ENCODE results near the gene NELL1.

Gene NELL1

GRCh38 chr11:20990447-20990846 lies 321.1 kb downstream of the NELL1 start:
- no peak for DNase-seq (ENCODE audit: low read depth in 1 of 2, low spot score in 1 of 2)
- Histone ChIP-seq H3K4me3 (replicated peaks; ENCODE audit: insufficient read depth, low read length) (no peak overlapping the region), H3K27me3 (ENCODE audit: insufficient read depth, poor library complexity, severe bottlenecking) (no peaks in the 10 kb centered on the region), H3K27ac (replicated peaks) (no peak overlapping the region)
- TF ChIP-seq POLR2AphosphoS5 (IDR thresholded peaks at IDR 0.05; ENCODE audit: low read depth) (no peak), GABPA (IDR thresholded peaks at IDR 0.05; ENCODE audit: low read depth) (no peak), SPI1 (IDR thresholded peaks at IDR 0.05; ENCODE audit: borderline replicate concordance, low read depth) (no peak)
- TF ChIP-seq, protein P1, sequence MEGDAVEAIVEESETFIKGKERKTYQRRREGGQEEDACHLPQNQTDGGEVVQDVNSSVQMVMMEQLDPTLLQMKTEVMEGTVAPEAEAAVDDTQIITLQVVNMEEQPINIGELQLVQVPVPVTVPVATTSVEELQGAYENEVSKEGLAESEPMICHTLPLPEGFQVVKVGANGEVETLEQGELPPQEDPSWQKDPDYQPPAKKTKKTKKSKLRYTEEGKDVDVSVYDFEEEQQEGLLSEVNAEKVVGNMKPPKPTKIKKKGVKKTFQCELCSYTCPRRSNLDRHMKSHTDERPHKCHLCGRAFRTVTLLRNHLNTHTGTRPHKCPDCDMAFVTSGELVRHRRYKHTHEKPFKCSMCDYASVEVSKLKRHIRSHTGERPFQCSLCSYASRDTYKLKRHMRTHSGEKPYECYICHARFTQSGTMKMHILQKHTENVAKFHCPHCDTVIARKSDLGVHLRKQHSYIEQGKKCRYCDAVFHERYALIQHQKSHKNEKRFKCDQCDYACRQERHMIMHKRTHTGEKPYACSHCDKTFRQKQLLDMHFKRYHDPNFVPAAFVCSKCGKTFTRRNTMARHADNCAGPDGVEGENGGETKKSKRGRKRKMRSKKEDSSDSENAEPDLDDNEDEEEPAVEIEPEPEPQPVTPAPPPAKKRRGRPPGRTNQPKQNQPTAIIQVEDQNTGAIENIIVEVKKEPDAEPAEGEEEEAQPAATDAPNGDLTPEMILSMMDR (IDR thresholded peaks at IDR 0.05; ENCODE audit: insufficient read depth, low read length), result no peak
- TF ChIP-seq, protein P2, sequence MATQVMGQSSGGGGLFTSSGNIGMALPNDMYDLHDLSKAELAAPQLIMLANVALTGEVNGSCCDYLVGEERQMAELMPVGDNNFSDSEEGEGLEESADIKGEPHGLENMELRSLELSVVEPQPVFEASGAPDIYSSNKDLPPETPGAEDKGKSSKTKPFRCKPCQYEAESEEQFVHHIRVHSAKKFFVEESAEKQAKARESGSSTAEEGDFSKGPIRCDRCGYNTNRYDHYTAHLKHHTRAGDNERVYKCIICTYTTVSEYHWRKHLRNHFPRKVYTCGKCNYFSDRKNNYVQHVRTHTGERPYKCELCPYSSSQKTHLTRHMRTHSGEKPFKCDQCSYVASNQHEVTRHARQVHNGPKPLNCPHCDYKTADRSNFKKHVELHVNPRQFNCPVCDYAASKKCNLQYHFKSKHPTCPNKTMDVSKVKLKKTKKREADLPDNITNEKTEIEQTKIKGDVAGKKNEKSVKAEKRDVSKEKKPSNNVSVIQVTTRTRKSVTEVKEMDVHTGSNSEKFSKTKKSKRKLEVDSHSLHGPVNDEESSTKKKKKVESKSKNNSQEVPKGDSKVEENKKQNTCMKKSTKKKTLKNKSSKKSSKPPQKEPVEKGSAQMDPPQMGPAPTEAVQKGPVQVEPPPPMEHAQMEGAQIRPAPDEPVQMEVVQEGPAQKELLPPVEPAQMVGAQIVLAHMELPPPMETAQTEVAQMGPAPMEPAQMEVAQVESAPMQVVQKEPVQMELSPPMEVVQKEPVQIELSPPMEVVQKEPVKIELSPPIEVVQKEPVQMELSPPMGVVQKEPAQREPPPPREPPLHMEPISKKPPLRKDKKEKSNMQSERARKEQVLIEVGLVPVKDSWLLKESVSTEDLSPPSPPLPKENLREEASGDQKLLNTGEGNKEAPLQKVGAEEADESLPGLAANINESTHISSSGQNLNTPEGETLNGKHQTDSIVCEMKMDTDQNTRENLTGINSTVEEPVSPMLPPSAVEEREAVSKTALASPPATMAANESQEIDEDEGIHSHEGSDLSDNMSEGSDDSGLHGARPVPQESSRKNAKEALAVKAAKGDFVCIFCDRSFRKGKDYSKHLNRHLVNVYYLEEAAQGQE (IDR thresholded peaks at IDR 0.05; ENCODE audit: insufficient replicate concordance, low read depth), result no peak

GRCh38 chr11:20991471-20991870 lies 322.1 kb downstream of the NELL1 start:
- no peaks in the 10 kb centered on the region for H3K27me3 ChIP-seq (ENCODE audit: insufficient read depth, poor library complexity, severe bottlenecking)
- H3K4me3 ChIP-seq (replicated peaks; ENCODE audit: insufficient read depth, low read length), result no peak overlapping the region
- TF ChIP-seq, protein P1 (IDR thresholded peaks at IDR 0.05; ENCODE audit: insufficient read depth, low read length), result no peak
- no peak for TF ChIP-seq GABPA (IDR thresholded peaks at IDR 0.05; ENCODE audit: low read depth)
- TF ChIP-seq, protein P2 (IDR thresholded peaks at IDR 0.05; ENCODE audit: insufficient replicate concordance, low read depth), result no peak
- no peak for TF ChIP-seq POLR2AphosphoS5 (IDR thresholded peaks at IDR 0.05; ENCODE audit: low read depth)
- no peak for TF ChIP-seq SPI1 (IDR thresholded peaks at IDR 0.05; ENCODE audit: borderline replicate concordance, low read depth)
- no peak for DNase-seq (ENCODE audit: low read depth in 1 of 2, low spot score in 1 of 2)
- no peak overlapping the region for H3K27ac ChIP-seq (replicated peaks)

DNA sequence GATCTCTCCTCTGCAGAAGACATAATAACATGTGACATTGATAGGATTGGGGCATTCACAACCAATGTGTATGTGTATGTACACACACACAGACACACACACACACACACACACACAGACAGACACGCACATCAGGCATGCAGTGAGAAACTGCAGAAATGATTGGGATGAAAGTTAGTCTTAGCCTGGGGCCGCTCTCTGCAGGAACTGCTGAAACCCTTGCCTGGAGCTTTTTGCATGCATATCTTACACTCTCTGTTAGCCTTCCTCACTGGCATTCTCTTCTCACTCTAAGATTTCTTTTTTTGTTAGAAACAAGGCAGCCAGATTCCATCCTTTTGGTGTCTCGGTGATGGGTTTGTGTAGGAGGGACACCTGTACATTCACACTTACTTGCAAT lies 337.9 kb downstream of the NELL1 start:
- TF ChIP-seq, protein P2 (IDR thresholded peaks at IDR 0.05; ENCODE audit: insufficient replicate concordance, low read depth), result no peak
- TF ChIP-seq GABPA (IDR thresholded peaks at IDR 0.05; ENCODE audit: low read depth) (no peak), SPI1 (IDR thresholded peaks at IDR 0.05; ENCODE audit: borderline replicate concordance, low read depth) (no peak), POLR2AphosphoS5 (IDR thresholded peaks at IDR 0.05; ENCODE audit: low read depth) (no peak)
- TF ChIP-seq, protein P1 (IDR thresholded peaks at IDR 0.05; ENCODE audit: insufficient read depth, low read length), result no peak
- H3K27ac ChIP-seq (replicated peaks), result no peak overlapping the region
- no peaks in the 10 kb centered on the region for H3K27me3 ChIP-seq (ENCODE audit: insufficient read depth, poor library complexity, severe bottlenecking)
- DNase-seq (ENCODE audit: low read depth in 1 of 2, low spot score in 1 of 2), result no peak
- H3K4me3 ChIP-seq (replicated peaks; ENCODE audit: insufficient read depth, low read length), result no peak overlapping the region
